Measurements from ENCODE around the gene PTPN22. TPM values are rescaled to one million over a fixed set of nuclear protein-coding genes. Genes with fewer than 3 reads are reported as not detected.

Gene PTPN22
- total RNA-seq, 2 donors from 2014 or later, result 3.7 to 5.9 TPM

DNA sequence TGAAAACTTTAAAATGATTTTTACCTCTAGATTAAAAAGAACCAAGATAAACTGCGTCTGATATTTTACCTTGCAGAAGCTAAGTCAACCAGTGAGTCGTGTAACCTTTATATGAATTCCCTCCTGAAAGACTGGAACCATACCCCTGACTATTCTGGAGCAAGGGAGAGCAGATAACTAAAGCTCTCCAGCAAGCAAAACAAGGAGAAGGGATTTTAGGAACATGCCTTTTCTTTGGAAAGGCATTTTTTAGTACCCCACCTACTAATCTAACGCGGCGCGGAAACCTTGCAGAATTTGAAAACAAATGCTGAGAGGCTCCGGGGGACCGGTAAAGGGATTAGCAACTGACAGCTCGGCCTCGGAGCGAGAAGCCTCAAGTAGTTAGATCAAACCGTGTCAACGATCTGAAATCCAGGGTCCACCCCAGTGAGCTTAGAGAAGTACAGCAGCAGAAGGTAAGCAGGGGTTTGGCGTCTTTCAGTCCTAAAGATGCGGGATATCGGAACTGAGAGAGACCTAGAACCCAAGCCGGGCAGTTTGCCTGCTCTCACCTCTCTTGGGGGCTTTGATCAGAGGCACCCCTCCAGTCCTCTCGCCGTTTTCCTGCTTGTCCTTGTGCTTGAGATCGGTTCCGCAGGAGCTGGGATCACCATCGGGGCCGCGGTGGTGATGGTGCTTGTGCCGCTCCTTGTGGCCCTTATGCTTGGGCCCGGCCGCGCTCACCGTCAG lies 60.2 kb downstream of the PTPN22 start:
- Histone ChIP-seq H3K4me3 (peak overlapping the region; percentile 92), H3K9me3 (no peaks in the 10 kb centered on the region), H3K36me3 (no peaks in the 10 kb centered on the region), H3K9ac (ENCODE audit: low read depth in 2 of 2, low read length in 2 of 2) (peak overlapping the region; percentile 99), H3K27me3 (no peaks in the 10 kb centered on the region), H3K4me1 (no peaks in the 10 kb centered on the region), H3K27ac (peak overlapping the region; percentile 94)
- intact Hi-C loops (cut with DNase I), result no loop called here
- TF ChIP-seq, protein P1, sequence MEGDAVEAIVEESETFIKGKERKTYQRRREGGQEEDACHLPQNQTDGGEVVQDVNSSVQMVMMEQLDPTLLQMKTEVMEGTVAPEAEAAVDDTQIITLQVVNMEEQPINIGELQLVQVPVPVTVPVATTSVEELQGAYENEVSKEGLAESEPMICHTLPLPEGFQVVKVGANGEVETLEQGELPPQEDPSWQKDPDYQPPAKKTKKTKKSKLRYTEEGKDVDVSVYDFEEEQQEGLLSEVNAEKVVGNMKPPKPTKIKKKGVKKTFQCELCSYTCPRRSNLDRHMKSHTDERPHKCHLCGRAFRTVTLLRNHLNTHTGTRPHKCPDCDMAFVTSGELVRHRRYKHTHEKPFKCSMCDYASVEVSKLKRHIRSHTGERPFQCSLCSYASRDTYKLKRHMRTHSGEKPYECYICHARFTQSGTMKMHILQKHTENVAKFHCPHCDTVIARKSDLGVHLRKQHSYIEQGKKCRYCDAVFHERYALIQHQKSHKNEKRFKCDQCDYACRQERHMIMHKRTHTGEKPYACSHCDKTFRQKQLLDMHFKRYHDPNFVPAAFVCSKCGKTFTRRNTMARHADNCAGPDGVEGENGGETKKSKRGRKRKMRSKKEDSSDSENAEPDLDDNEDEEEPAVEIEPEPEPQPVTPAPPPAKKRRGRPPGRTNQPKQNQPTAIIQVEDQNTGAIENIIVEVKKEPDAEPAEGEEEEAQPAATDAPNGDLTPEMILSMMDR (IDR thresholded peaks at IDR 0.05), result no peak
- peak; percentile 70 for DNase-seq

DNA sequence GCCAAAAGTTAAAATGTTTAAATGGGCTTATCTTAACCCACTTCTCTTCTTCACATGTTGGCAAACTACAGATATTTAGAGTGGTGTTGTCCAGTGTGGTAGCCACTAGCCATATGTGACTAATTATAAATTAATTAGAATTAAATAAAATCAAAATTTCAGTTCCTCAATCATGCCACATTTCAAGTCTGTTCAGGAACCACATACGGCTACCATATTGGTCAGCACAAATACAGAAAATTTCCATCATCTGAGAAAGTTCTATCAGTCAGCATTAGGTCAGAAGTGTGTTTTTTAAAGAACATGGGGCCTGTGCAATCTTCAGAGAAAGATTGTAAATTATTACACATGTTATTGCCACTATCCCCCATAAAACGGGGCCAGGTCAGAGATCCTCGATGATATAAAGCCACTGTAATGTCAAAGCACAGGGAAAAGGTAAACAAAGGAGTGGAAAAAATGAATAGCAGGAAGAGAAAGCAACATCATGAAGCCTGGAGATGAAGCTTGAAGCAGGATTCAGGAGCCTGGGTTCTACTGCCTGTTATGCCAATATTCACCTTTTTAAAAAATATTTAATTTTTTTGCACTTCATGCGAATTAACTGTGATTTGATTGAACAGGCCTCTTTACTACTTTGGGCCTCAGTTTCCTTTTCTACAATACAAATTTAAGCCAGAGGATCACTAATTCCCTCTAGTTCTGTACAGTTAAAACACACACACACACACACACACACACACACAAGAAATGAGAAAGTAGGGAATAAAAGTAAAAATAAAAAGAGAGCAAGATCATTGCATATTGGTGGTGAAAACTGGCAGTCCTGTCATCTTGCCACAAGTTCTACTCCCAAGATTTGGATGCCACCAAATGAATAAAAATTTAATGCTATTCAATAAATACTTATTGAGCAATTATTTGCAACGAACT lies 61.6 kb downstream of the PTPN22 start:
- H3K27me3 ChIP-seq, result no peaks in the 10 kb centered on the region
- H3K9ac ChIP-seq (ENCODE audit: low read depth in 2 of 2, low read length in 2 of 2), result peak overlapping the region in 1 of 2 donors; percentile 22
- intact Hi-C loops (cut with DNase I), result no loop called here
- peak overlapping the region; percentile 92 for H3K4me3 ChIP-seq
- H3K36me3 ChIP-seq, result no peaks in the 10 kb centered on the region
- H3K9me3 ChIP-seq, result no peaks in the 10 kb centered on the region
- H3K27ac ChIP-seq, result peak overlapping the region; percentile 94
- DNase-seq, result peak; percentile 68
- no peaks in the 10 kb centered on the region for H3K4me1 ChIP-seq
- TF ChIP-seq, protein P1 (IDR thresholded peaks at IDR 0.05), result no peak

DNA sequence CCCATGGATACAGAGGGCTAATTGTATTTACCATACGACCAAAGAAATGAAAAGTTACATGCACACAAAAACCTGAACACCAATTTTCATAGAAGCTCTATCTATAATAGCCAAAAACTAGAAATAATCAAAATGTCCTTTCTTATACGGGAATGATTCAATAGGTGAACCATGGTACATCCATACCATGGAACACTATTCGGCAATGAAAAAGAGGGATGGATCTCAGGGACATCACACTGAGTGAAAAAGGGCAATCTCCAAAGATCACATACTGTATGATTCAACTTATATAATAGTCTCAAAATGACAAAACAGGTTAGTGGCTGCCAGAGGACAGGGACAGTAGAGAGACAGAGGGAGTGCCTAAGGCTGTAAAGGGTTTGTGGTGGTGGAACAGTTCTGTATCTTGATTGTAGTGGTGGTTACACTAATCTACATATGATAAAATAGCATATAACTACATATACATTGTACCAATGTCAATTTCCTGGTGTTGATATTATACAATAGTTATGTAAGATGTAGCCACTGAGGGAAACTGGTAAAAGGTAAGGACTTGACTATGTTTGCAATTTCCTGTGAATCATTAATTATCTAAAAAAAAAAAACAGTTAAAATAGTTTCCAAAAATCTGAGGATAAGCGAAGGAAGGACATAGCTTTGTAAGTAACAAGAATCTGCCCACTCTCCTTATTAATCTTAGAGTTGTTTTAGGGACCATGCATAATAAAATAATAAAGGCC lies 62.9 kb downstream of the PTPN22 start:
- TF ChIP-seq, protein P1 (IDR thresholded peaks at IDR 0.05), result no peak
- peak overlapping the region; percentile 94 for H3K27ac ChIP-seq
- no peak for DNase-seq
- no peaks in the 10 kb centered on the region for H3K27me3 ChIP-seq
- no peak overlapping the region for H3K4me3 ChIP-seq
- H3K9me3 ChIP-seq, result no peaks in the 10 kb centered on the region
- H3K36me3 ChIP-seq, result no peaks in the 10 kb centered on the region
- H3K4me1 ChIP-seq, result no peaks in the 10 kb centered on the region
- peak overlapping the region in 1 of 2 donors; percentile 40 for H3K9ac ChIP-seq (ENCODE audit: low read depth in 2 of 2, low read length in 2 of 2)
- intact Hi-C loops (cut with DNase I), result no loop called here

DNA sequence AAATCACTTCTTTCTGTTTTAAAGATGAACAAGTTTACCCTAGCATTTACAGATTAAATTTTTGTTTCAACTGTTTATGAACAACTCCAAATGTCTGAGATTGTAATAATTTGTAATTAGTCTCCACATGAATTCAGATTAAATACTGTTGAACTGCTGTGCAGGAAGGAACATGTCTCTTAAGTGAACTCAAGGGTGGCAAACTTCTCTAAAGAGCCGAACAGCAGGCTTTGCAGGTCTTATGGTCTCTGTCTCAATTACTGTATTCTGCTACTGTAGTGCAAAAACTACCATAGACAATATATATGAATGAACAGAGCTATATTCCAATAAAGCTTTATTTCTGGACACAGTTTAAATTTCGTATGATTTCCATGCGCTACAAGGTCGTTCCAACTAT lies 65.9 kb downstream of the PTPN22 start:
- TF ChIP-seq, protein P1 (IDR thresholded peaks at IDR 0.05), result no peak
- Histone ChIP-seq H3K27ac (no peak overlapping the region), H3K4me3 (no peak overlapping the region), H3K4me1 (no peaks in the 10 kb centered on the region), H3K9ac (ENCODE audit: low read depth in 2 of 2, low read length in 2 of 2) (no peak overlapping the region), H3K36me3 (no peaks in the 10 kb centered on the region), H3K27me3 (no peaks in the 10 kb centered on the region), H3K9me3 (no peaks in the 10 kb centered on the region)
- DNase-seq, result no peak
- intact Hi-C loops (cut with DNase I), result no loop called here

DNA sequence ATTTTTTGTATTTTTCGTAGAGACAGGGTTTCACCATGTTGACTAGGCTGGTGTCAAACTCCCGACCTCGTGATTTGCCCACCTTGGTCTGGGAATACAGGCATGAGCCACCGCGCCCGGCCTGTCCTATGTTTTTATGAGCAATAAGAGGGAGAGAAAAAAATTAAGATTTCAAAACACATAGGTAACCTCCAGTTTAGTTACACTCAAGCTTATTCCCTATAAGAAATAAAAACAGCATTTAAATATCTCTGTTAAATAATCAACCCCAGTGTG lies 66.3 kb downstream of the PTPN22 start:
- TF ChIP-seq, protein P1 (IDR thresholded peaks at IDR 0.05), result no peak
- Histone ChIP-seq H3K9ac (ENCODE audit: low read depth in 2 of 2, low read length in 2 of 2) (no peak overlapping the region), H3K4me3 (no peak overlapping the region), H3K27ac (no peak overlapping the region), H3K9me3 (no peaks in the 10 kb centered on the region), H3K27me3 (no peaks in the 10 kb centered on the region), H3K4me1 (no peaks in the 10 kb centered on the region), H3K36me3 (no peaks in the 10 kb centered on the region)
- intact Hi-C loops (cut with DNase I), result no loop called here
- DNase-seq, result no peak

Measured in colonic mucosa (tissue), 4 donors.